ENCODE data around the gene SPATA25. TPM values are rescaled to one million over a fixed set of nuclear protein-coding genes. Genes with fewer than 3 reads are reported as not detected.
A peak's percentile ranks its signal among the peaks of the same experiment; 100 is the strongest.
"Not testable (repeated sequence)": the region's sequence is repeated elsewhere in the genome, so short reads cannot be mapped to it uniquely, and the experiment has no call there.

The SPATA25 gene
- 1 to 10 TPM; 1.7 to 7.8 (median 2.8) TPM for polyA plus RNA-seq (ENCODE audit: insufficient read length in 4 of 4)

GRCh38 chr20:45887346-45887715 lies at the start of gene SPATA25:
Gene SPATA25, minus strand, starts transcription at chr20:45887622. Its CDS starts 32 bp downstream, at chr20:45887590.
- DNase-seq (ENCODE audit: low read depth in 4 of 4, low spot score in 3 of 4) = no peak

- no peak for DNase-seq (ENCODE audit: low read depth in 4 of 4, low spot score in 3 of 4)
These were observed 48.1 kb upstream of the SPATA25 start for GRCh38 chr20:45935416-45936046.

GRCh38 chr20:45934586-45935415 lies 47.4 kb upstream of the SPATA25 start, which contains the start of gene PCIF1:
Gene PCIF1, plus strand, starts transcription at chr20:45934683. Its CDS starts 4,317 bp downstream, at chr20:45939000.
- DNase-seq (ENCODE audit: low read depth in 4 of 4, low spot score in 3 of 4) = peak; percentile 98 to 99 (median 98)

- peak in 1 of 4 donors; percentile 41 for DNase-seq (ENCODE audit: low read depth in 4 of 4, low spot score in 3 of 4)
These were observed 46.7 kb upstream of the SPATA25 start for GRCh38 chr20:45934046-45934585.

- DNase-seq (ENCODE audit: low read depth in 4 of 4, low spot score in 3 of 4) = peak in 2 of 4 donors; percentile 45 to 55
These were observed 46.0 kb upstream of the SPATA25 start for GRCh38 chr20:45933266-45934045.

GRCh38 chr20:45931680-45932079 lies 44.3 kb upstream of the SPATA25 start:
- not testable (repeated sequence) for DNase-seq (ENCODE audit: low read depth in 4 of 4, low spot score in 3 of 4)

- no peak for DNase-seq (ENCODE audit: low read depth in 4 of 4, low spot score in 3 of 4)
These were observed 39.9 kb upstream of the SPATA25 start for GRCh38 chr20:45927071-45927878.

- DNase-seq (ENCODE audit: low read depth in 4 of 4, low spot score in 3 of 4) = no peak
These were observed 39.3 kb upstream of the SPATA25 start for GRCh38 chr20:45926731-45927070.

GRCh38 chr20:45925821-45926506 lies 38.5 kb upstream of the SPATA25 start:
- no peak for DNase-seq (ENCODE audit: low read depth in 4 of 4, low spot score in 3 of 4)

GRCh38 chr20:45924391-45925261 lies 37.2 kb upstream of the SPATA25 start:
- DNase-seq (ENCODE audit: low read depth in 4 of 4, low spot score in 3 of 4) = peak in 2 of 4 donors; percentile 45 to 59

GRCh38 chr20:45921337-45922189 lies 34.1 kb upstream of the SPATA25 start:
- no peak for DNase-seq (ENCODE audit: low read depth in 4 of 4, low spot score in 3 of 4)

GRCh38 chr20:45920462-45921336 lies 33.3 kb upstream of the SPATA25 start:
- no peak for DNase-seq (ENCODE audit: low read depth in 4 of 4, low spot score in 3 of 4)

- peak in 3 of 4 donors; percentile 57 to 70 (median 61) for DNase-seq (ENCODE audit: low read depth in 4 of 4, low spot score in 3 of 4)
These were observed 32.3 kb upstream of the SPATA25 start for GRCh38 chr20:45919542-45920399.

GRCh38 chr20:45918779-45919537 lies 31.5 kb upstream of the SPATA25 start:
- no peak for DNase-seq (ENCODE audit: low read depth in 4 of 4, low spot score in 3 of 4)

Measured in left renal pelvis (tissue), 4 donors.